ENCODE measurements around the gene S100A8.

The S100A8 gene

DNA sequence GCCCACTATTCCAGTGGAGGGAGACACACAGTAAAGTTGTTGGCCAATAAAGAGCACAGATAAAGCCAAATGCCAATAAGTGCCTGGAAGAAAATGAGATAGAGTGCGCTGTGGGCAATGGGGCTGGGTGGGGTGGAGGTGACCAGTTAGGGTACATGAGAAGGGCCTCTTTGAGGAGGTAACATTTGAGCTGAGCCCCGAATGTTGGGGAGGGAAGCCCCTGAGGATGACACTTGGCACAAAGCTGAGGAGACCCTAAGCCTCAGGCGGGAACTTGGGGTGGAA is 32.2 kb downstream of the S100A8 start:
- H3K27ac ChIP-seq = no peak overlapping the region
- no peaks in the 10 kb centered on the region for H3K9me3 ChIP-seq (ENCODE audit: low read depth, low read length)
- H3K9ac ChIP-seq (ENCODE audit: insufficient read length) = no peak overlapping the region
- no peaks in the 10 kb centered on the region for H3K36me3 ChIP-seq (ENCODE audit: insufficient read depth, low read length)
- DNase-seq (ENCODE audit: low read depth, low spot score) = no peak
- TF ChIP-seq FOXP2 (optimal IDR thresholded peaks at IDR 0.05; ENCODE audit: control extremely low read depth, extremely low read length, insufficient read depth) (no peak), EZH2 (IDR thresholded peaks at IDR 0.05) (no peak), POLR2AphosphoS5 (IDR thresholded peaks at IDR 0.05; ENCODE audit: borderline replicate concordance, low read depth, low read length) (no peak)
- no peak overlapping the region for H3K4me3 ChIP-seq

DNA sequence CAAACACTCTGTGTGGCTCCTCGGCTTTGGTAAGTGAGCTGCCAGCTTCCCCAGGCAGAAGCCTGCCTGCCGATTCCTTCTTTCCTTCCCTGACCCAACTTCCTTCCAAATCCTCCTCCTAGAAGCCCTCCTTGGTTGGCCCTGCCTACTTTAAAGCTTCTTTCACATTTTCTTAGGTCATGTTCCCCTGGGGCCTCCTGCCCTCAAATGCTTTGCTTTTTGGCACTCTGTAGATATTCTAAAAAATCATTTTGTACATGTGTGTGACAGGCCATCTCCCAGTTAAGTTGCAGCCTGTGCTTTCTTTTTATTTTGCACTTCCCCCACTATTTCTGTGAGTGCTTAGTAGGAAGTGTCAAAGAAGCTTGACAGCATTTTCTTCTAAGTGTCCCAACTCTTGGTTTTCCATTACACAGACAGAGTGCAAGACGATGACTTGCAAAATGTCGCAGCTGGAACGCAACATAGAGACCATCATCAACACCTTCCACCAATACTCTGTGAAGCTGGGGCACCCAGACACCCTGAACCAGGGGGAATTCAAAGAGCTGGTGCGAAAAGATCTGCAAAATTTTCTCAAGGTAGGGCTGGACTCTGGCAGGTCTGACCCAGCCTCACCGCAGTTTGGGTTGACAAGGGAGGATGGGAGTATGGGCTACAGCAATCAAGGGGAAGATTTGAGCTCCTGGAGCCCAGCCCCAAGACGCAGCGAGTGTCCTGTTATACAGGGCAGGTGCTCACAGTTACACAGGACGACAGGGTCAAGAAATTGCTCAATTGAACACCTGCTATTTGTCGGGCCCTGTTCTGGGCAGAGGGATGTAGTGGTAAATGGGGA is 32.8 kb downstream of the S100A8 start, which contains the start of gene S100A9:
Gene S100A9, plus strand, starts transcription at position 2 of the 838 bp plus-strand sequence. Its CDS starts 430 bp downstream, at position 432.
- no peak within 1 kb of the TSS for H3K9ac ChIP-seq (ENCODE audit: insufficient read length)
- H3K36me3 ChIP-seq (ENCODE audit: insufficient read depth, low read length) = no peaks in the 10 kb centered on the region
- no peak within 1 kb of the TSS for H3K4me3 ChIP-seq
- DNase-seq (ENCODE audit: low read depth, low spot score) = no peak
- H3K27ac ChIP-seq = no peak within 1 kb of the TSS
- H3K9me3 ChIP-seq (ENCODE audit: low read depth, low read length) = no peaks in the 10 kb centered on the region
- TF ChIP-seq EZH2 (IDR thresholded peaks at IDR 0.05) = no peak
- TF ChIP-seq FOXP2 (optimal IDR thresholded peaks at IDR 0.05; ENCODE audit: control extremely low read depth, extremely low read length, insufficient read depth) = no peak
- no peak for TF ChIP-seq POLR2AphosphoS5 (IDR thresholded peaks at IDR 0.05; ENCODE audit: borderline replicate concordance, low read depth, low read length)

GRCh38 chr1:153357076-153357852 is 33.6 kb downstream of the S100A8 start:
- no peak overlapping the region for H3K9ac ChIP-seq (ENCODE audit: insufficient read length)
- no peak for TF ChIP-seq POLR2AphosphoS5 (IDR thresholded peaks at IDR 0.05; ENCODE audit: borderline replicate concordance, low read depth, low read length)
- TF ChIP-seq EZH2 (IDR thresholded peaks at IDR 0.05) = no peak
- TF ChIP-seq FOXP2 (optimal IDR thresholded peaks at IDR 0.05; ENCODE audit: control extremely low read depth, extremely low read length, insufficient read depth) = no peak
- H3K4me3 ChIP-seq = no peak overlapping the region
- no peak for DNase-seq (ENCODE audit: low read depth, low spot score)
- H3K27ac ChIP-seq = no peak overlapping the region
- no peaks in the 10 kb centered on the region for H3K9me3 ChIP-seq (ENCODE audit: low read depth, low read length)
- H3K36me3 ChIP-seq (ENCODE audit: insufficient read depth, low read length) = no peaks in the 10 kb centered on the region

GRCh38 chr1:153356392-153357075 is 34.3 kb downstream of the S100A8 start:
- Histone ChIP-seq H3K27ac (no peak overlapping the region), H3K4me3 (no peak overlapping the region), H3K9me3 (ENCODE audit: low read depth, low read length) (no peaks in the 10 kb centered on the region), H3K36me3 (ENCODE audit: insufficient read depth, low read length) (no peaks in the 10 kb centered on the region), H3K9ac (ENCODE audit: insufficient read length) (no peak overlapping the region)
- no peak for DNase-seq (ENCODE audit: low read depth, low spot score)
- no peak for TF ChIP-seq FOXP2 (optimal IDR thresholded peaks at IDR 0.05; ENCODE audit: control extremely low read depth, extremely low read length, insufficient read depth)
- TF ChIP-seq EZH2 (IDR thresholded peaks at IDR 0.05) = no peak
- no peak for TF ChIP-seq POLR2AphosphoS5 (IDR thresholded peaks at IDR 0.05; ENCODE audit: borderline replicate concordance, low read depth, low read length)

DNA sequence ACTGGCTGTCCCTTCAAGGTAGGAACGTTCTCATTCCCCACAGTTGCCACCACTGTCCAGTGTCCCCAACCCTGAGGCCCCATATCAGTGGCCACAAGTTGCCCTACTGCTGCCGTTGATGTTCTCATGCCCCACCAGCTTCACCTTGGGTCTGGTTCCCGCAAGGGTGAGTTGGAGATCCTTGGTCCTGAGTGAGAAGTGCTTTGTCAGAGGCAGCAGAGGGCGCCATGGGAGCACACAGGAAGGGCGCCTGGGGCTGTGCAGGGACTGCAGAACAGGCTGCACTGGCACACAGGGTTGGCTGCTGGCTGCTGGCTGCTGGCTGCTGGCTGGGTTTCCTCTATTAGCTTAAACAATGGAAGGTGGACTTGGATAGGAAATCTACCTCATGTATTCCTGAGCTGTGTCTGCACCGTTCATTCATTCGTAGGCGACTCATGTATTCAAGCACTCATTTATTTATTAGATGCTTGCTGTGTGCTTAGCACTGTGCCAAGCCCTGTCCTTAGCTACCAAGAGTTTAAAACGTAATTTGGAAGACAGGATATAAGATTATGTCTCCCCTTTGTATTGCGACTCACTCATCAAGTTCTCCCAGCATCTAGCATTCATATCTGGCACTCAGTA is 35.3 kb downstream of the S100A8 start:
- no peak overlapping the region for H3K9ac ChIP-seq (ENCODE audit: insufficient read length)
- H3K27ac ChIP-seq = no peak overlapping the region
- H3K4me3 ChIP-seq = no peak overlapping the region
- no peaks in the 10 kb centered on the region for H3K36me3 ChIP-seq (ENCODE audit: insufficient read depth, low read length)
- no peak for TF ChIP-seq EZH2 (IDR thresholded peaks at IDR 0.05)
- DNase-seq (ENCODE audit: low read depth, low spot score) = no peak
- H3K9me3 ChIP-seq (ENCODE audit: low read depth, low read length) = no peaks in the 10 kb centered on the region

DNA sequence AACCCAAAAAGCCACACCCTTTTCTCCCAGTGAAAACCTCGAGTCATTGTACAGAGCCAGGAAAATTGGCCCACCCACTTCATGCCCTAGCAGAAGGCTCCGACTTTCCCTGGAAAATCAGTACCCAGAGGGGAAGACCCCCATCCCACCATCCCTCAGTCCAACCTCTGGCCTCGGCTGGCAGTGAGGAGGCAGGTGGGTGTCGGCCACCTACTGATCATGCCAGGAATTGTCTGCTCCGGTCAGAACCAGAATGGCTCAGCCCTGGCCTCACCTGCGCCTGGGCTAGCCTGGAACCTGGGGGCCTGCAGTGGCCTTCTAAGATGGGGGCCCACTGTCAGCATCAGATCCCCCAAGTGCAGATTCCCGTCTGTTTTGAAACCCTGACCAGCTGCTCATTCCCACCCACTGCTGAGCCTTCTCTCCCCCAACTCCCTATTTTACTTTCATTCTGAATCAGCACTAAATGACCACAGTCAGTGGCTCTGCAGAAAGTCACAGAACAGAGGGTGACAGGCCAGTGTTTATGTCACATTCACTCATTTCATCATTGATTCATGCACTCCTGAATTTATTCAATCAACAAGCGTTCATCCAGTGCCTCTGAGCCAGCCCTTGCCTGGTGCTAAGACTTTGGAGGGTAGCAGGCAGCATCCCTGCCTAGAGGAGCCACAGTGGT is 36.2 kb downstream of the S100A8 start:
- no peak overlapping the region for H3K4me3 ChIP-seq

DNA sequence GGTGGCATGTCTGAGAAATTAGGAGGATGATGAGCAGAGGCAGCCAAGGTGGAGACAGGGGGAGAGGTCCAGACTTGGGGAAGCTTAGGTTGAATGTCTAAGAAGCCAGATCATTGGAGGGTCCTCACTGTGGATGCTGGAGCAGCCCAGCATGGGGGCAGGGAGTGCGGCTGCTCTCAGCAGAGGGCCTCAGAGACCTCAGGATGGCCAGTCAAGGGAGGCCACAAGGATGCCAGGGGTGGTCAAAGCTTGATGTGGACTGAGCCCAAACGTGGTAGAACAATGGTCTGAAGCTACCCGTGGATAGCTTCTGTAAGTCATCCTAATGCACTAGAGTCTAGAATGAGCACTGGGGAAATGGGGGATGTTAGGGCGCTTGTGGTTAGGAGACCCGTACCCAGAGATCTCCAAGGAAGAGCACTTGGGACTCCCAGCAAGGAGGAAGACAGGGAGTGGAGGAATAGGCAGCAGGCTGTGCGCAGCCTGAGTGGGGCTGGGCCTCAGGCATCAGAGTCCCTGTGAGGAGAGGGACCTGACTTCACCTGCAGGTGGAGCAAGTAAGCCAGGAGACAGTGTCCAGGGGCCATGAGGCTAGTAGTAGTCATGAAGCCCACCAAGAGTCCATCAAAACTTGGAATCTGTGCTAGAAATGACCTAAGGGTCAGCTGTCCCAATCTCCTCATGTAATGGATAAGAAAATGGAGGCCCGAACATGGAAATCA is 37.5 kb downstream of the S100A8 start:
- no peak for DNase-seq (ENCODE audit: low read depth, low spot score)
- Histone ChIP-seq H3K27ac (no peak overlapping the region), H3K9me3 (ENCODE audit: low read depth, low read length) (no peaks in the 10 kb centered on the region), H3K4me3 (no peak overlapping the region), H3K36me3 (ENCODE audit: insufficient read depth, low read length) (no peaks in the 10 kb centered on the region), H3K9ac (ENCODE audit: insufficient read length) (no peak overlapping the region)
- no peak for TF ChIP-seq POLR2AphosphoS5 (IDR thresholded peaks at IDR 0.05; ENCODE audit: borderline replicate concordance, low read depth, low read length)
- no peak for TF ChIP-seq EZH2 (IDR thresholded peaks at IDR 0.05)
- TF ChIP-seq FOXP2 (optimal IDR thresholded peaks at IDR 0.05; ENCODE audit: control extremely low read depth, extremely low read length, insufficient read depth) = no peak

More for the DNA sequence above, 36.2 kb downstream of the S100A8 start:
- H3K9me3 ChIP-seq (ENCODE audit: low read depth, low read length) = no peaks in the 10 kb centered on the region
- TF ChIP-seq FOXP2 (optimal IDR thresholded peaks at IDR 0.05; ENCODE audit: control extremely low read depth, extremely low read length, insufficient read depth) (no peak), EZH2 (IDR thresholded peaks at IDR 0.05) (no peak), POLR2AphosphoS5 (IDR thresholded peaks at IDR 0.05; ENCODE audit: borderline replicate concordance, low read depth, low read length) (no peak)
- DNase-seq (ENCODE audit: low read depth, low spot score) = no peak
- no peak overlapping the region for H3K9ac ChIP-seq (ENCODE audit: insufficient read length)
- H3K27ac ChIP-seq = no peak overlapping the region
- H3K36me3 ChIP-seq (ENCODE audit: insufficient read depth, low read length) = no peaks in the 10 kb centered on the region
